Stimulated activated CD8-positive, alpha-beta memory T cell treated with anti-CD3 and anti-CD28 coated beads, Interleukin-15, amount 100 ng/mL, for 1 hour (primary cell): ENCODE measurements around the gene PTF1A.

Experiments used
- DNase-seq: peaks from one replicate; pipeline ENCODE4 v3.0.0-alpha.2; 2020; ENCODE audit warnings: low read depth

PTF1A gene

DNA sequence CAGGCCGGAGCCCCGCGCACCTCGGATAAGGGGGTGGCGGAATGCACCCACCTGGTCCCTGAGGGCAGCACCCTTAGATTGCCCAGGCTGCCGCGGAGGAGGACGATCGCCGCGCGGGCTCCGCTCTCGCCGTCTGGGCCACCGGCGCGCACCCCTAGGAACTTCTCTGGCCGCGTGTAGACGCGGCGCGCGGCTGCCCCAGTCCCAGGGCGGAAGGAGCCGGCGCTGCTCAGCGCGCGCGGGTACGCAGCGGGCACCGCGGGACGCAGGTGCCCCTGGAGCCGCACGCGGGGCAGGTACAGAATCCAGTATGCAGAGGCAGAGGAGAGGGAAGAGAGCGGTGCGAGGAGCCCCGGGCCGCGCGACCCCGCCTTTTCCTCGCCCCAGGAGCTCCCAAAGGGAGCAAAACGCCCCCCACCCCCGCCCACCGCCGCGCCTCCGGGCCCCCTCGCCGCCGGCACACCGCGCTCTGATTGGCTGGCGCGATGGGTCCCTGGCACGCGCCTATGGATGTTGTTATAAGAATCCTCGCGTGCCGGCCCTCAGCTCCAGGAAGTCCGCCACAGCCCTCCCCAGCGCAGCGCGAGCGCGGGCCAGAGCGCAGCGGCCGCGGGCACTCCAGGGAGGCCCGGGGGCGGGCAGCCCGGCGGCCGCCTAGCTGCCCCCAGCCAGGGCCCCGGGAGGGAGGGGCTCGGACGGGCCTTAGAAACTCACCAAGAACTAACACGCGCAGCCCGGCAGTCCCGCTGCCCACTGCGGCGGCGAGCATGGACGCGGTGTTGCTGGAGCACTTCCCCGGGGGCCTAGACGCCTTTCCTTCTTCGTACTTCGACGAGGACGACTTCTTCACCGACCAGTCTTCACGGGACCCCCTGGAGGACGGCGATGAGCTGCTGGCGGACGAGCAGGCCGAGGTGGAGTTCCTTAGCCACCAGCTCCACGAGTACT, at the start of gene PTF1A:
PTF1A (plus strand) TSS at position 549 of the 948 bp plus-strand sequence; CDS start at position 768, 219 bp downstream.
- no peak for DNase-seq

GRCh38 chr10:23146258-23146657, 45.9 kb upstream of the PTF1A start:
- no peak for DNase-seq

DNA sequence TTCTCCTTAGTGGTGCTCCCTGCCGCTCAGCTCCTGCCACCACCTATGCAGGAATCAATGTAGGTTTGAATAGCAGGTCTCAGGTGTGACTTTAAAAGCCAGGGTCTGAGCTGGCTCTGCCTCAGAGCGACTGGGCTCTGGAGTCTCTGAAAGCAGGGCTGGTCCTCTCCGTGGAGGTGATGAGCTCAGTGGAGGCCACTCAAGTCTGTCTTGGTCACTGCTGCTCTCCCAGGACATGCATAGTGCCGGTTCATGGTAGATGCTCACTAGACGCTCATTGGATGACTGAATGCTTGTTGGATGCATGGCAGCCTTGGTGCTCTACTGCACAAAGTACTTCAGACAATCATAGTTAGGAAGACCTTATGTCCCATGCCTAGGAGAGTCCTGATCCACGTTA, 45.1 kb upstream of the PTF1A start:
- no peak for DNase-seq

- no peak for DNase-seq
Observed at GRCh38 chr10:23148214-23148613, 43.9 kb upstream of the PTF1A start.

DNA sequence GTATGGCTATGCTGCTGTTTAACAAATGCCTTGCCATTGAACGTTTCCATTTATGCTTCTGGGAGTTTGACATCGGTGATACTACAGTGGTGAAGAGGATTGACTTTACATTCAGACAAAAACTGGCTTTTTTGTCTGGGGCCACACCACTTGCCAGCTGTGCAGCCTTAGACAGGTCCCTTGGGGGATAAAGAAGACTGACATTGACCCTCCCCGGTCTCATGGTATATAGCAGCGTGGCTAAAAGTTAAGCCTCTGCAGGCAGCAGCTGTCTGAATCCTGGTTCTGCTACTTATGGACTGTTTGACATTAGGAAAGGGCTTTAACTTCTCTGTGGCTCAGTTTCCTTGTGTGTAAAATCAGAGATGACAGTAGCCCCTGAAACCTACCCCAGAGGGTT, 42.0 kb upstream of the PTF1A start:
- no peak for DNase-seq

- no peak for DNase-seq
Observed at GRCh38 chr10:23150610-23151009, 41.5 kb upstream of the PTF1A start.

- DNase-seq, result no peak
Observed at GRCh38 chr10:23151071-23151470, 41.0 kb upstream of the PTF1A start.

DNA sequence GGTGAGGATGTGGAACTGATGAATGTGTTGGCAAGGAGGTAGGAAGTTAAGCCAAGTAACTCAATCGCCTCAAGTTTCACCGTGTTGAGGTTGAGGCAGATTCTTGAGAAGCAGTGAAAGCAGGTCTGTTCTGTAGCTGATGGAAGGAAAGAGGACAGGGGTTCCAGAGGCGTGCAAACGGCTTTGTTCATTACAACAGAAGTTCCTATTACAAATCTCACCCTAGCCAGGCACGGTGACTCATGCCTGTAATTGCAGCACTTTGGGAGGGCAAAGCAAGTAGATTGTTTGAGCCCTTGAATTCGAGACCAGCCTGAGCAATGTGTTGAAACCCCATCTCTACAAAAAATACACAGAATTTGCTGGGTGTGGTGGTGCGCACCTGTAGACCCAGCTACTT, 36.9 kb upstream of the PTF1A start:
- DNase-seq, result no peak

DNA sequence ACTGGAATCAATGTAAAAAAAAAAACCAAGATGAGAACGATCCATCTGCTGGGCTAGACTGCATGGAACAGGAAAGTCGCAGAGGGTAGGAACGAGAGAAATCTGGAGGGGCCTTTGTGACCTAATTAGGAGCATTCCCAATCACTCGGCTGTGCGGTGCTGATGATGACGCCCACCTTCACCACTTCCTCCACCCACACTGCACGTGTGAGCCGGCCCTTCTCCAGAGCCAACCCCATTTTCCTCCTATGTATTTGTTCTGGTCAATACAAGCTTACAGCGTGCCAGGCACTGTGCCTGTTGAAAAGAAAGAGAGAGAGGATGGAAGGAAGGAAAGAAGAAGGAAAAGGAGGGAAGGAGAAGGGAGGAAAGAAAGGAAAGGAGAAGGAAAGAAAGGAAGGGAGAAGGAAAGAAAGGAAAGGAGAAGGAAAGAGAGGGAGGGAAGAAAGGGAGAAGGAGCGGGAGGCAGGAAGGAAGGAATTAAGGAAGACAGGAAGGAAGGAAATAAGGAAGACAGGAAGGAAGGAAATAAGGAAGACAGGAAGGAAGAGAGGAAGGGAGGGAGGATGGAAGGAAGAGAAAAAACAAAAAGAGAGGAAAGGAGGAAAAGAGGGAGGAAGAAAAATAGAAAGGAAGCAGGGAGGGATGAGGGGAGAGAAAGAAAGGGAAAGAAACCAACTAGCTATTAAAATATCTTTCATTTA, 35.5 kb upstream of the PTF1A start:
- no peak for DNase-seq

- DNase-seq, result no peak
Observed at GRCh38 chr10:23157239-23157681, 34.9 kb upstream of the PTF1A start.

GRCh38 chr10:23157691-23158369, 34.3 kb upstream of the PTF1A start:
- DNase-seq, result no peak

DNA sequence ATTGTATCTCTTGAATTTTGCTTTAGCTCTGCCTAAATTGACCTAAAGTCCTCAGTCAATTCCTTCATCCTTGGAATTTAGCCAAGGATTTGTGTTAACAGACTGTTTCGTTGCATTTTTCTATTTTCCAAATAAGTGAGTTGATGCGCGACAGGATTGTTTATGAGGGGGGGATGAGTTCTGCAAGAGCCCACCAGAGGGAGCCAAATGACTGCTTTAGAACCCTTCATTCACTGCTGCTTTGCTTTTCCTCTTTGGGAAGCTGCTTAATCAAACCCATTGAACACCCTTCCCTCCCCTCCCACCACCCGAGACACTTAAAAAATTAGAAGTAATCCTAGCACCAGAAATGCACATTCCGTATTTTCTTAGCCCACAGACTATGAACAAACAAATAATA, 33.7 kb upstream of the PTF1A start:
- no peak for DNase-seq

GRCh38 chr10:23171232-23171876, 20.8 kb upstream of the PTF1A start:
- DNase-seq, result no peak

DNA sequence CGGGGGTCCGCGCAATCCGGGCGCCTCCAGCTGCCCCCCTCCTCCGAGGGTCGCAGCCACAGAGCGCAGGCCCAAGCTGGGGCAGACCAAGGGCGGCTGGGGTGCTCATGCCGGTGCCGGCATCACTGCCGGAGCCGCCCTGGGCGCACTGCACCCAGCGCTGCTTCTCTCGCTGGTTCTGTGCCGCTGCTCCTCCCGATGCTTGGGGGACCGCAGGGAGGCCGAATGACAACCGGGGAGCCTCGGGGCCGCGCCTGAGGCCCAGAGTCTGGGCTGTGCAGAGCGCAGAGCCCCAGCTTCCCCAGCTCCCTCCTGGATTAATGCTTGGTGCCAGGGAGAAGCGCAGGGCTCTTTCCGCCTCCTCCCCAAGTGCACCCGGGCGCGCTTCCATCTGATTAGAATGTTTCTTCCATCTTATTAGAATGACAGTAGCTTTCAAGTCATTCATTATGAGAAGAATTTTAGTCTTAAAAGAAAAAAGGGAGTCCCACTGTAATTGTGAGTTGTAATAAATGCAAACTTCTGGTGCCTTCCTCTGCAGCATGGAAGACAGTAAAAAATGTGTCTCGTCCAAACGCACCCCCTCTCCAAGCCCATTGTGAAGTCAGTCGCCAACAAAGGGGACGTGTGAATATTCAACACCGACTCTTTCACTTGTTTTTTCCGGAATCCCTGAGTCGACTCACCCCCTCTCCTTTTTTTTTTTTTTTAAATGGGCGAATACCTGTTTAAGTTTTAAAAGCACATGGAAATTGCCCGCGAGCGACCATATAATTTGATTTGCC, 19.5 kb upstream of the PTF1A start:
- DNase-seq, result no peak

GRCh38 chr10:23173214-23174073, 18.7 kb upstream of the PTF1A start:
- DNase-seq, result no peak

- no peak for DNase-seq
Observed at GRCh38 chr10:23174074-23174976, 17.8 kb upstream of the PTF1A start.

DNA sequence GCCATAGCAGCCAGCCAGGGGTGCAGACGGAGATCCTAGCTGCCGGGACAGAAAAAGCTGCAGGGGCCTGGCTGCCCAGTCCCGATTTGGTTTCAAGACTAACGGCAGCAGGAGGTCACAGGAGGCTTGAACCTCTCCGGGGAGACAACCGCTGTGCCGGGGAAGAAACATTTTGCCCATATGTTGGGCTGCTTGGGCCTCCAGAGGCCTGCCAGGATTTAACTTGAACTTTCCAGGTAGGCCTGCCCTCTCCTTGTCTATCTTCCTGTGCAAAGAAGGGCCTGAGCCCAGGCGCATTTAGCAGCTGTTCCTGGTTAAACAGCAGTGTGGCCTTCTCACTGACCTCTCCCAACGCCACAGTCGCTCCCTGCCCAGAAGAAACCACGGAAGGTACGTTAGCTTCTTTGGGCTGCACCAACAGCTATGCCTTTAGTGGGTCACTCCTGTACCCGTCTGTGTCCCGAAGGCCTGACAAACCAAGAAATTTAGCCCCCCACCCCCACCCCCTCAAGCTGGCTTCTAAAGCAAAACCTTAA, 17.1 kb upstream of the PTF1A start:
- no peak for DNase-seq

DNA sequence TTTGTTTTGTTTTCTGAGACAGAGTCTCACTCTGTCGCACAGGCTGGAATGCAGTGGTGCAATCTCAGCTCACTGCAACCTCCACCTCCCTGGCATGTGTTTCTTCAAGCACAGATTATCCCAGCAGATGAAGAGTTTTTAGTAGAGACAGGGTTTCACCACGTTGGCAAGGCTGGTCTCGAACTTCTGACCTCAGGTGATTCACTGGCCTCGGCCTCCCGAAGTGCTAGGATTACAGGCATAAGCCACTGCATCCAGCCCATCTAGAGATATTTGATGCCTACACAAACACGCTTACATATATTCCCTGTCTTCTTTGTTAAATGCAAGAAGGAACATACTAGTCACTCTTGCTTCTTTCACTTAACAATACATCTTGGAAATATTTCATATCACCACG, 5.9 kb upstream of the PTF1A start:
- no peak for DNase-seq

DNA sequence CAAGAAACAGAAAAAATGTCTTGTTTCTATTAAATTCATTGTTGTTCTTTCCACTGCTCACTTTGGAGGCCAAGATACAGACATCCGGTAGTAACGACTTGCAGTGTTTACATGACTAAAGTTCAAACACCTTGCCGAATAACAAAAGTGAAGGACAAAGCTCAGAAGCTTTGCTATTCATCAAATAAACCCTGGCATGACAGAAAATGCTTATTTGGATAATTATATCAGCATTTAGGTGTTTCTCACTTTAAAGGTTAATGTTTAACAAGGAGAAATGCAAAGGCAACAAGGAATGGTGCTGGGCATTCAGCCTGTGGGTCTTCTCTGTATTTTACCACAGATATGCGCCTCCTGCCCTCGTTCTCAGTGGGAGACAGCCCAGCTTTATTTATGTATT, 5.4 kb upstream of the PTF1A start:
- DNase-seq, result no peak
